Ovary (tissue), 9 donors: ENCODE measurements around the gene NHSL2. TPM values are rescaled to one million over a fixed set of nuclear protein-coding genes. Genes with fewer than 3 reads are reported as not detected.

Experiments used
- DNase-seq, 5 donors: peaks; one replicate each; pipeline ENCODE4 v3.0.0-alpha.2; 2019 to 2020
- H3K27ac ChIP-seq, 2 donors: fragments of 200-600 bp; one replicate each; pipeline versions ENCODE4 v1.5.1 to v1.8.0; 2019 to 2022
- H3K27me3 ChIP-seq: fragments of 200-600 bp; one replicate; pipeline ENCODE4 v1.8.0; 2022
- H3K36me3 ChIP-seq: fragments of 200-600 bp; sonication (generic); one replicate; pipeline ENCODE4 v1.5.1; 2019
- H3K4me1 ChIP-seq: one replicate; pipeline ENCODE4 v1.8.1; 2013; ENCODE audit warnings: mild to moderate bottlenecking, moderate library complexity; ENCODE audit not compliant: insufficient read depth
- H3K4me3 ChIP-seq: fragments of 200-600 bp; sonication (generic); one replicate; pipeline ENCODE4 v1.5.1; 2017
- H3K9me3 ChIP-seq, 2 donors: fragments of 200-600 bp in 1 of 2; sonication (generic) in 1 of 2; one replicate each; pipeline versions ENCODE4 v1.5.1 to v1.8.1; 2013 to 2019; ENCODE audit warnings: mild to moderate bottlenecking in 1 of 2, moderate library complexity in 1 of 2
- CTCF ChIP-seq, 3 donors: fragments of 450-650 bp in 2 of 3; fragments of 200-600 bp in 1 of 3; IDR thresholded peaks; one replicate each; pipeline versions ENCODE4 v1.5.1 to v1.8.0; 2016 to 2022; ENCODE audit warnings: antibody characterized with exemption in 3 of 3, mild to moderate bottlenecking in 1 of 3
- EP300 ChIP-seq: sonication (generic); formaldehyde crosslinking; IDR thresholded peaks from one replicate; pipeline ENCODE4 v1.6.1; 2017; ENCODE audit warnings: antibody characterized with exemption
- POLR2A ChIP-seq: fragments of 450-650 bp; IDR thresholded peaks from one replicate; pipeline ENCODE4 v1.6.1; 2017; ENCODE audit warnings: antibody characterized with exemption, mild to moderate bottlenecking, moderate library complexity
- WGBS, 3 donors: extraction: QIAGEN DNeasy Blood & Tissue Kit in 1 of 3; methylation state at CpG; one replicate each; pipeline versions ENCODE4 v1.1.5 to v1.1.7; 2013 to 2017; 5-methylcytosine and 5-hydroxymethylcytosine counted together
- intact Hi-C, 4 donors: fragments of 100-400 bp; cut with DNase I; formaldehyde crosslinking; loops; one replicate each; pipeline versions ENCODE4 v1.11.0 to v1.15.1; 2022 to 2023
- polyA plus RNA-seq, 2 donors: library from polyadenylated mRNA; stranded (reverse); fragments of 200-250 nt in 1 of 2; fragments of 350-450 nt in 1 of 2; fragmentation: Illumina TruSeq in 1 of 2; extraction: RNeasy Lipid Tissue Mini Kit (QIAGEN cat#74804) in 1 of 2; gene quantifications; one replicate each; pipeline ENCODE4 v1.2.3, GENCODE V29; 2013 to 2014
- total RNA-seq, 7 donors: library from RNA; depleted of rRNA in 2 of 7; stranded (reverse); fragments of >200 nt in 2 of 7; fragmentation: NEBNext Ultra II Directional in 3 of 7; extraction: Animal tissue kit (Norgen Biotek cat#: 25700) in 3 of 7; gene quantifications; one replicate each; pipeline versions ENCODE4 v1.1.0 to v1.2.4, GENCODE V29; 2016 to 2023
- donor health status: DM: no; HTN: no; CAD: no; lungs with moderate emphysema.
- donor health status: DM: no; HTN: no; CAD: no.
- donor health status: Bipolar disorder and iron deficiency.
- donor health status: DM: yes; HTN: yes; CAD: no.
- donor health status: DM: no; HTN: no; CAD: no.
- donor health status: DM: yes; HTN: yes; CAD: no.

NHSL2 gene
- total and polyA plus RNA-seq, 9 donors = 1.2 to 9.2 (median 4.4) TPM

- H3K4me1 ChIP-seq = no peaks in the 10 kb centered on the region
- no peak for DNase-seq
- H3K27me3 ChIP-seq = no peaks in the 10 kb centered on the region
- H3K4me3 ChIP-seq = no peak overlapping the region
- H3K36me3 ChIP-seq = no peaks in the 10 kb centered on the region
- intact Hi-C loops = no loop called here
- TF ChIP-seq EP300 (no peak), CTCF (IDR thresholded peaks at IDR 0.05) (no peak), POLR2A (no peak)
- H3K27ac ChIP-seq = no peak overlapping the region
- H3K9me3 ChIP-seq = no peaks in the 10 kb centered on the region
- WGBS, 3 donors = 71 to 77% (median 71%) methylated on average over 8 of the region's 8 CpGs
These were observed 38.7 kb downstream of the NHSL2 start for GRCh38 chrX:71949363-71949762.

GRCh38 chrX:71949844-71950445 is 39.3 kb downstream of the NHSL2 start:
- 71 to 80% (median 78%) methylated on average over 10 of the region's 10 CpGs for WGBS, 3 donors
- no peak for TF ChIP-seq POLR2A
- TF ChIP-seq CTCF (IDR thresholded peaks at IDR 0.05) = no peak
- TF ChIP-seq EP300 = no peak
- no peak overlapping the region for H3K27ac ChIP-seq
- no peaks in the 10 kb centered on the region for H3K4me1 ChIP-seq
- intact Hi-C loops = no loop called here
- no peak overlapping the region for H3K4me3 ChIP-seq
- no peaks in the 10 kb centered on the region for H3K27me3 ChIP-seq
- no peaks in the 10 kb centered on the region for H3K36me3 ChIP-seq
- H3K9me3 ChIP-seq = no peaks in the 10 kb centered on the region
- DNase-seq = no peak

GRCh38 chrX:71953391-71953790 is 42.7 kb downstream of the NHSL2 start:
- intact Hi-C loops = no loop called here
- Histone ChIP-seq H3K4me1 (no peaks in the 10 kb centered on the region), H3K27me3 (no peaks in the 10 kb centered on the region), H3K27ac (no peak overlapping the region), H3K36me3 (no peaks in the 10 kb centered on the region), H3K4me3 (no peak overlapping the region), H3K9me3 (no peaks in the 10 kb centered on the region)
- TF ChIP-seq CTCF (IDR thresholded peaks at IDR 0.05) (no peak), POLR2A (no peak), EP300 (no peak)
- DNase-seq = no peak

- intact Hi-C loops = no loop called here
- Histone ChIP-seq H3K27me3 (no peaks in the 10 kb centered on the region), H3K9me3 (no peaks in the 10 kb centered on the region), H3K4me3 (no peak overlapping the region), H3K36me3 (no peaks in the 10 kb centered on the region), H3K27ac (no peak overlapping the region), H3K4me1 (no peaks in the 10 kb centered on the region)
- WGBS, 3 donors = 28 to 37% (median 35%) methylated on average over 2 of the region's 2 CpGs
- DNase-seq = no peak
- TF ChIP-seq CTCF (IDR thresholded peaks at IDR 0.05) (no peak), EP300 (no peak), POLR2A (no peak)
These were observed 43.3 kb downstream of the NHSL2 start for GRCh38 chrX:71953946-71954345.
